H9 (cell line): ENCODE measurements around the gene AGPAT2. TPM values are rescaled to one million over a fixed set of nuclear protein-coding genes. Genes with fewer than 3 reads are reported as not detected.

Experiments
- DNase-seq: peaks from one replicate; pipeline ENCODE4 v3.0.0-alpha.2; 2017
- H2AFZ ChIP-seq: one replicate; pipeline ENCODE4 v1.6.1; 2013; ENCODE audit warnings: mild to moderate bottlenecking, low read length, control low read depth, moderate library complexity
- H2AK5ac ChIP-seq: 2 replicates; pipeline ENCODE4 v1.6.1; 2013; ENCODE audit warnings: low read length, control low read depth, mixed read lengths; ENCODE audit not compliant: insufficient read length
- H2BK120ac ChIP-seq: one replicate; pipeline ENCODE4 v1.6.1; 2013; ENCODE audit warnings: low read depth, mild to moderate bottlenecking, low read length, control low read depth, inconsistent platforms; ENCODE audit not compliant: poor library complexity, severe bottlenecking
- H2BK12ac ChIP-seq: 2 replicates; pipeline ENCODE4 v1.6.1; 2013; ENCODE audit warnings: low read length, control low read depth, mixed read lengths, low read depth; ENCODE audit not compliant: insufficient read length
- H2BK15ac ChIP-seq: 2 replicates; pipeline ENCODE4 v1.6.1; 2013; ENCODE audit warnings: low read depth, low read length, control low read depth
- H2BK20ac ChIP-seq: one replicate; pipeline ENCODE4 v1.6.1; 2013; ENCODE audit warnings: low read depth, mild to moderate bottlenecking, low read length, control low read depth, inconsistent platforms; ENCODE audit not compliant: poor library complexity, severe bottlenecking
- H2BK5ac ChIP-seq: 2 replicates; pipeline ENCODE4 v1.6.1; 2013; ENCODE audit warnings: low read length, control low read depth, mixed read lengths; ENCODE audit not compliant: insufficient read length
- H3K14ac ChIP-seq: 2 replicates; pipeline ENCODE4 v1.6.1; 2013; ENCODE audit warnings: low read length, control low read depth; ENCODE audit not compliant: insufficient read depth
- H3K18ac ChIP-seq: 2 replicates; pipeline ENCODE4 v1.6.1; 2013; ENCODE audit warnings: low read depth, mild to moderate bottlenecking, mixed read lengths, low read length, control low read depth; ENCODE audit not compliant: insufficient read length
- H3K23ac ChIP-seq: 2 replicates; pipeline ENCODE4 v1.6.1; 2013; ENCODE audit warnings: low read length, control low read depth, mixed read lengths, low read depth; ENCODE audit not compliant: insufficient read length
- H3K23me2 ChIP-seq: 2 replicates; pipeline ENCODE4 v1.6.1; 2013; ENCODE audit warnings: low read depth, mild to moderate bottlenecking, mixed read lengths, low read length, control low read depth; ENCODE audit not compliant: insufficient read length, poor library complexity, severe bottlenecking
- H3K27ac ChIP-seq: 2 replicates; pipeline ENCODE4 v1.5.1; 2013; ENCODE audit warnings: low read length, control low read depth, mixed read lengths, low read depth; ENCODE audit not compliant: insufficient read length
- H3K27me3 ChIP-seq: 2 replicates; pipeline ENCODE4 v1.6.1; 2013; ENCODE audit warnings: low read length, control low read depth, inconsistent platforms; ENCODE audit not compliant: insufficient read depth
- H3K4ac ChIP-seq: 2 replicates; pipeline ENCODE4 v1.6.1; 2013; ENCODE audit warnings: low read depth, mild to moderate bottlenecking, control low read depth, inconsistent platforms, low read length, moderate library complexity
- H3K4me1 ChIP-seq: 2 replicates; pipeline ENCODE4 v1.6.1; 2013; ENCODE audit warnings: low read length, control low read depth, inconsistent platforms; ENCODE audit not compliant: insufficient read depth
- H3K4me2 ChIP-seq: 2 replicates; pipeline ENCODE4 v1.6.1; 2013; ENCODE audit warnings: low read length, control low read depth, mixed read lengths; ENCODE audit not compliant: insufficient read length, insufficient read depth
- H3K56ac ChIP-seq: 2 replicates; pipeline ENCODE4 v1.6.1; 2013; ENCODE audit warnings: low read depth, mild to moderate bottlenecking, mixed read lengths, low read length, control low read depth; ENCODE audit not compliant: insufficient read length
- H3K79me1 ChIP-seq: 2 replicates; pipeline ENCODE4 v1.6.1; 2013; ENCODE audit warnings: low read depth, mild to moderate bottlenecking, moderate library complexity, low read length, control low read depth, inconsistent platforms; ENCODE audit not compliant: insufficient read depth, poor library complexity, severe bottlenecking
- H3K79me2 ChIP-seq: 2 replicates; pipeline ENCODE4 v1.6.1; 2013; ENCODE audit warnings: low read length, control low read depth, inconsistent platforms; ENCODE audit not compliant: insufficient read depth
- H3K9ac ChIP-seq: 2 replicates; pipeline ENCODE4 v1.6.1; 2013; ENCODE audit warnings: low read length, control low read depth, mixed read lengths; ENCODE audit not compliant: insufficient read length; ENCODE audit errors: extremely low read depth
- H3K9me3 ChIP-seq: one replicate; pipeline ENCODE4 v1.6.1; 2013; ENCODE audit warnings: low read depth, low read length, inconsistent platforms; ENCODE audit not compliant: control insufficient read depth
- H3T11ph ChIP-seq: one replicate; pipeline ENCODE4 v1.6.1; 2013; ENCODE audit warnings: mild to moderate bottlenecking, low read length, control low read depth, inconsistent platforms
- H4K20me1 ChIP-seq: one replicate; pipeline ENCODE4 v1.6.1; 2013; ENCODE audit not compliant: control insufficient read depth, insufficient read length, insufficient read depth
- H4K5ac ChIP-seq: 2 replicates; pipeline ENCODE4 v1.6.1; 2013; ENCODE audit warnings: low read depth, mild to moderate bottlenecking, mixed read lengths, low read length, control low read depth; ENCODE audit not compliant: insufficient read length
- H4K8ac ChIP-seq: replicated peaks from 2 replicates; pipeline ENCODE4 v1.6.1; 2013; ENCODE audit warnings: low read length, control low read depth, mixed read lengths, low read depth; ENCODE audit not compliant: insufficient read length
- H4K91ac ChIP-seq: 2 replicates; pipeline ENCODE4 v1.6.1; 2013; ENCODE audit warnings: low read depth, mild to moderate bottlenecking, moderate library complexity, mixed read lengths, low read length, control low read depth; ENCODE audit not compliant: insufficient read length
- H3K27ac Mint-ChIP-seq, 3 experiments: 2 replicates in 2 of 3; 3 replicates in 1 of 3; pipeline ENCODE4 v1.8.0; 2020 to 2021; ENCODE audit warnings: mixed read lengths in 3 of 3, mild to moderate bottlenecking in 1 of 3, moderate library complexity in 1 of 3
- H3K27me3 Mint-ChIP-seq: 2 replicates; pipeline ENCODE4 v1.8.0; 2021; ENCODE audit warnings: low read depth, mild to moderate bottlenecking, moderate library complexity, mixed read lengths
- H3K36me3 Mint-ChIP-seq, 3 experiments: 2 replicates in 2 of 3; 3 replicates in 1 of 3; pipeline ENCODE4 v1.8.0; 2020 to 2021; ENCODE audit warnings: low read depth in 3 of 3, mixed read lengths in 3 of 3; ENCODE audit not compliant: insufficient read depth in 1 of 3
- H3K4me1 Mint-ChIP-seq, 2 experiments: 2 replicates each; pipeline ENCODE4 v1.8.0; 2020; ENCODE audit warnings: mixed read lengths in 2 of 2
- H3K4me3 Mint-ChIP-seq, 2 experiments: 2 replicates in 1 of 2; 3 replicates in 1 of 2; pipeline ENCODE4 v1.8.0; 2020 to 2021; ENCODE audit warnings: mild to moderate bottlenecking in 2 of 2, mixed read lengths in 2 of 2, moderate library complexity in 1 of 2
- H3K9me3 Mint-ChIP-seq, 2 experiments: 2 replicates in 1 of 2; 3 replicates in 1 of 2; pipeline ENCODE4 v1.8.0; 2020; ENCODE audit warnings: mild to moderate bottlenecking in 2 of 2, mixed read lengths in 2 of 2, moderate library complexity in 1 of 2
- CTCF ChIP-seq: fragments of 200-600 bp; sonication (generic); conservative IDR thresholded peaks from 3 replicates; pipeline ENCODE4 v1.8.0; 2021; ENCODE audit warnings: antibody characterized with exemption, mild to moderate bottlenecking
- WGBS: extraction: QIAGEN DNeasy Blood & Tissue Kit; methylation state at CpG from one replicate; pipeline ENCODE4 v1.1.7; 2013; ENCODE audit warnings: missing lambda C conversion rate, low lambda C conversion rate, mixed read lengths; ENCODE audit not compliant: insufficient read length; ENCODE audit errors: extremely low coverage; 5-methylcytosine and 5-hydroxymethylcytosine counted together
- total RNA-seq: library from RNA; stranded (reverse); gene quantifications from 2 replicates; pipeline ENCODE4 v1.2.1, GENCODE V29; 2021

Gene AGPAT2
- total RNA-seq, 1 experiment from 2014 or later, result 29.7 TPM

- no peak for DNase-seq
- H3K4me1 Mint-ChIP-seq, result peaks cover 7 to 17% of the 10 kb centered on the region in 2 experiments
- no peaks in the 10 kb centered on the region for H3K4me1 ChIP-seq
- H2BK120ac ChIP-seq, result no peak overlapping the region
- no peak overlapping the region for H3K56ac ChIP-seq
- H3K27me3 ChIP-seq, result no peaks in the 10 kb centered on the region
- H3K23me2 ChIP-seq, result no peaks in the 10 kb centered on the region
- TF ChIP-seq CTCF, result no peak
- no peak overlapping the region for H3K18ac ChIP-seq
- no peak overlapping the region for H4K5ac ChIP-seq
- H3K4ac ChIP-seq, result no peak overlapping the region
- no peaks in the 10 kb centered on the region; a peak in 1 of 5 replicates for H3K9me3 Mint-ChIP-seq
- WGBS, result no CpG with 5 or more reads among the region's 13 CpGs
- H3K4me2 ChIP-seq, result no peak overlapping the region
- no peak overlapping the region for H2BK12ac ChIP-seq
- H2AK5ac ChIP-seq, result no peak overlapping the region
- H2AFZ ChIP-seq, result no peak overlapping the region
- no peak overlapping the region for H3T11ph ChIP-seq
- no peaks in the 10 kb centered on the region for H3K79me2 ChIP-seq
- H2BK5ac ChIP-seq, result no peak overlapping the region
- no peak overlapping the region for H3K27ac Mint-ChIP-seq
- no peaks in the 10 kb centered on the region for H3K79me1 ChIP-seq
- no peak overlapping the region for H2BK15ac ChIP-seq
- H3K9me3 ChIP-seq, result no peaks in the 10 kb centered on the region
- no peaks in the 10 kb centered on the region for H3K36me3 Mint-ChIP-seq
- no peak overlapping the region for H3K23ac ChIP-seq
- no peak overlapping the region for H2BK20ac ChIP-seq
- H3K9ac ChIP-seq, result no peak overlapping the region
- H4K91ac ChIP-seq, result no peak overlapping the region
- no peak overlapping the region for H3K14ac ChIP-seq
- no peak overlapping the region for H3K4me3 Mint-ChIP-seq
- no peak overlapping the region for H3K27ac ChIP-seq
- H4K20me1 ChIP-seq, result no peaks in the 10 kb centered on the region
- H3K27me3 Mint-ChIP-seq, result peaks cover 39% of the 10 kb centered on the region
- H4K8ac ChIP-seq, result no peak overlapping the region
Observed at GRCh38 chr9:136700304-136700703, 13.0 kb upstream of the AGPAT2 start.
